Amygdala (tissue), 56 donors: ENCODE results near the gene MAGEB17.

ENCODE experiments used
- DNase-seq, 56 donors: peaks; one replicate each; lab custom pipeline; 2025; lab: John Stamatoyannopoulos, UW

MAGEB17 gene

GRCh38 chrX:16205840-16206239 lies 38.6 kb downstream of the MAGEB17 start:
- no peak for DNase-seq

GRCh38 chrX:16207634-16208033 lies 40.4 kb downstream of the MAGEB17 start:
- no peak for DNase-seq

- DNase-seq, result no peak
These were observed 41.3 kb downstream of the MAGEB17 start for GRCh38 chrX:16208601-16209000.

GRCh38 chrX:16210061-16210460 lies 42.8 kb downstream of the MAGEB17 start:
- no peak for DNase-seq

- no peak for DNase-seq
These were observed 44.7 kb downstream of the MAGEB17 start for GRCh38 chrX:16212024-16212423.

GRCh38 chrX:16212436-16212835 lies 45.2 kb downstream of the MAGEB17 start:
- peak in 2 of 56 donors; percentile 0 for DNase-seq

GRCh38 chrX:16213961-16214360 lies 46.7 kb downstream of the MAGEB17 start:
- DNase-seq, result no peak

- no peak for DNase-seq
These were observed 48.4 kb downstream of the MAGEB17 start for GRCh38 chrX:16215660-16216059.
